GM12878 (cell line): ENCODE measurements around the gene PRR13. TPM values are rescaled to one million over a fixed set of nuclear protein-coding genes. Genes with fewer than 3 reads are reported as not detected.
"Not testable (repeated sequence)": the region's sequence is repeated elsewhere in the genome, so short reads cannot be mapped to it uniquely, and the experiment has no call there.

Experiments
- ATAC-seq: fragments of 200-7000 bp; cut with Tn5 transposase; 3 replicates; pipeline ENCODE4 v1.9.1; 2020; ENCODE audit warnings: mild to moderate bottlenecking, moderate library complexity
- BruUV-seq: library from RNA; stranded (reverse); fragments of 400-500 nt; replicated peaks from 2 replicates; lab custom pipeline; 2021; lab: Mats Ljungman, UMichigan
- CTCF ChIA-PET: fragments of 300-600 bp; sonication (Branson Sonifier 250); formaldehyde crosslinking; extraction: SDS; loops from one replicate; lab custom pipeline; 2021; ENCODE audit warnings: inconsistent platforms; lab: Yijun Ruan, JAX
- POLR2A ChIA-PET: fragments of 350-600 bp; formaldehyde crosslinking; extraction: SDS; loops from one replicate; lab custom pipeline; 2021; ENCODE audit warnings: inconsistent platforms; lab: Charles Lee
- RAD21 ChIA-PET: fragments of 300-600 bp; sonication (Branson Sonifier 250); formaldehyde crosslinking; loops from one replicate; lab custom pipeline; 2023; ENCODE audit warnings: antibody characterized with exemption; ENCODE audit not compliant: unreplicated experiment; lab: Charles Lee
- SMC1A ChIA-PET: fragments of 300-600 bp; sonication (Branson Sonifier 250); formaldehyde crosslinking; loops from one replicate; lab custom pipeline; 2023; ENCODE audit not compliant: unreplicated experiment, uncharacterized antibody; lab: Charles Lee
- DNase-seq: peaks from one replicate; pipeline ENCODE4 v3.0.0-alpha.2; 2011; ENCODE audit warnings: low read depth, low spot score
- FAIRE-seq: peaks from 3 replicates; lab custom pipeline; 2011; peaks lifted over from hg19 to GRCh38; lab: Jason Lieb, UNC
- H2AFZ ChIP-seq: 2 replicates; pipeline ENCODE4 v1.6.0; 2011; ENCODE audit warnings: low read depth, low read length, control low read depth; ENCODE audit not compliant: control insufficient read depth
- H3K27ac ChIP-seq: 2 replicates; pipeline ENCODE4 v1.5.1; 2011; ENCODE audit warnings: control low read depth; ENCODE audit not compliant: control insufficient read depth, insufficient read depth
- H3K27me3 ChIP-seq, 2 experiments: replicated peaks in 1 of 2; 2 replicates each; pipeline versions ENCODE4 v1.6.0 to v1.6.1; 2011; ENCODE audit warnings: low read length in 1 of 2; ENCODE audit not compliant: control insufficient read depth in 2 of 2, insufficient read depth in 2 of 2
- H3K36me3 ChIP-seq, 2 experiments: 2 replicates each; pipeline ENCODE4 v1.5.1; 2011; ENCODE audit warnings: low read length in 1 of 2; ENCODE audit not compliant: control insufficient read depth in 2 of 2, insufficient read depth in 2 of 2
- H3K4me1 ChIP-seq: 2 replicates; pipeline ENCODE4 v1.6.1; 2011; ENCODE audit warnings: mild to moderate bottlenecking, low read length, moderate library complexity, mixed read lengths; ENCODE audit not compliant: control insufficient read depth, insufficient read depth
- H3K4me2 ChIP-seq: 2 replicates; pipeline ENCODE4 v1.6.0; 2011; ENCODE audit warnings: control low read depth; ENCODE audit not compliant: control insufficient read depth, insufficient read depth
- H3K4me3 ChIP-seq: fragments of 200-600 bp; sonication (generic); 2 replicates; pipeline ENCODE4 v1.5.1; 2016
- H3K79me2 ChIP-seq: 2 replicates; pipeline ENCODE4 v1.6.0; 2011; ENCODE audit warnings: low read length; ENCODE audit not compliant: control insufficient read depth, insufficient read depth
- H3K9ac ChIP-seq: 2 replicates; pipeline ENCODE4 v1.8.0; 2011; ENCODE audit warnings: low read length, control low read depth, mixed read lengths; ENCODE audit not compliant: control insufficient read depth, insufficient read depth
- H3K9me3 ChIP-seq: replicated peaks from 3 replicates; pipeline ENCODE4 v1.5.1; 2011; ENCODE audit warnings: mild to moderate bottlenecking, low read length; ENCODE audit not compliant: control insufficient read depth, insufficient read depth
- H4K20me1 ChIP-seq: 2 replicates; pipeline ENCODE4 v1.6.0; 2011; ENCODE audit not compliant: control insufficient read depth, insufficient read depth
- BACH1 ChIP-seq: fragments of 450-650 bp; IDR thresholded peaks from 2 replicates; pipeline ENCODE4 v1.6.1; 2017; ENCODE audit warnings: mild to moderate bottlenecking, borderline replicate concordance
- GABPA ChIP-seq: IDR thresholded peaks from 2 replicates; pipeline ENCODE4 v1.6.1; 2014; ENCODE audit warnings: antibody characterized with exemption, low read depth, mild to moderate bottlenecking, inconsistent platforms
- KDM1A ChIP-seq: fragments of 200-600 bp; sonication (generic); IDR thresholded peaks from 2 replicates; pipeline ENCODE4 v1.6.1; 2016; ENCODE audit warnings: borderline replicate concordance
- NR2C1 ChIP-seq: fragments of 450-650 bp; IDR thresholded peaks from 2 replicates; pipeline ENCODE4 v1.6.1; 2017; ENCODE audit warnings: antibody characterized with exemption, mild to moderate bottlenecking, moderate library complexity
- POLR2A ChIP-seq: IDR thresholded peaks from 2 replicates; pipeline ENCODE4 v1.6.1; 2011; ENCODE audit warnings: low read depth, mild to moderate bottlenecking, low read length
- POLR2AphosphoS5 ChIP-seq: IDR thresholded peaks from 2 replicates; pipeline ENCODE4 v1.6.1; 2011; ENCODE audit warnings: mild to moderate bottlenecking, low read length, inconsistent platforms
- RAD21 ChIP-seq: IDR thresholded peaks from 2 replicates; pipeline ENCODE4 v1.6.1; 2011; ENCODE audit warnings: mild to moderate bottlenecking, low read depth, low read length, moderate library complexity; ENCODE audit not compliant: insufficient read depth
- RELA ChIP-seq: fragments of 450-650 bp; IDR thresholded peaks from 2 replicates; pipeline ENCODE4 v1.8.0; 2014; ENCODE audit warnings: borderline replicate concordance; ENCODE audit not compliant: partially characterized antibody
- SREBF1 ChIP-seq: IDR thresholded peaks from 2 replicates; pipeline ENCODE4 v1.6.1; 2012; ENCODE audit warnings: mild to moderate bottlenecking, low read length
- TCF7 ChIP-seq: IDR thresholded peaks from 2 replicates; pipeline ENCODE4 v1.6.1; 2014; ENCODE audit warnings: antibody characterized with exemption, borderline replicate concordance
- WGBS: methylation state at CpG from one replicate; pipeline ENCODE4 v1.1.6; 2016; ENCODE audit warnings: low lambda C conversion rate; ENCODE audit not compliant: insufficient replicate concordance, insufficient coverage; ENCODE audit errors: missing lambda C conversion rate; 5-methylcytosine and 5-hydroxymethylcytosine counted together
- in situ Hi-C: fragments of 300-500 bp; cut with MboI; formaldehyde crosslinking; loops from 9 replicates; pipeline ENCODE4 v1.14.3; 2018; ENCODE audit warnings: mixed read lengths
- intact Hi-C: fragments of 100-400 bp; cut with micrococcal nuclease; formaldehyde crosslinking; loops from one replicate; pipeline ENCODE4 v1.14.2; 2022; ENCODE audit not compliant: unreplicated experiment
- polyA plus RNA-seq, 11 experiments: library from polyadenylated mRNA; depleted of rRNA in 4 of 11; unstranded in 6 of 11; stranded (reverse) in 5 of 11; fragments of >200 nt; fragmentation: Nextera tagmentation in 4 of 11; fragmentation: Illumina TruSeq in 1 of 11; extraction: Ambion mirVana in 4 of 11; extraction: Trizol in 1 of 11; gene quantifications; 1 replicate in 1 of 11; 2 replicates in 10 of 11; pipeline versions ENCODE4 v1.2.1 to v1.2.3, GENCODE V29; 2011 to 2016; ENCODE audit warnings: inconsistent platforms in 2 of 11, missing spikeins in 2 of 11, low read depth in 1 of 11
- total RNA-seq, 4 experiments: library from RNA; depleted of rRNA in 3 of 4; stranded (reverse); fragments of >200 nt in 3 of 4; fragmentation: Illumina TruSeq in 1 of 4; extraction: Trizol in 1 of 4; gene quantifications; 2 replicates each; pipeline versions ENCODE4 v1.2.1 to v1.2.3, GENCODE V29; 2013 to 2021
- TF ChIP-seq, protein P1 (sequence below): IDR thresholded peaks from 2 replicates; pipeline ENCODE4 v1.6.1; 2012; ENCODE audit warnings: low read length, inconsistent platforms
- TF ChIP-seq, protein P2 (sequence below), 3 experiments: IDR thresholded peaks in 2 of 3; conservative IDR thresholded peaks in 1 of 3; 2 replicates each; pipeline ENCODE4 v1.5.1; 2011; ENCODE audit warnings: low read depth in 3 of 3, low read length in 3 of 3, mild to moderate bottlenecking in 3 of 3, control low read depth in 2 of 3, moderate library complexity in 2 of 3, inconsistent platforms in 1 of 3, mixed read lengths in 1 of 3; ENCODE audit not compliant: control insufficient read depth in 2 of 3, insufficient read depth in 1 of 3; ENCODE audit errors: extremely low read depth in 1 of 3

The PRR13 gene
- total and polyA plus RNA-seq, 10 of the 15 experiments (the other 5 are each of a cell fraction or from before 2014, with no cell fraction given) = 94.2 to 462 (median 276) TPM

- H3K4me1 ChIP-seq, in situ Hi-C loops, ATAC-seq, H3K27me3 ChIP-seq, BruUV-seq, H3K9ac ChIP-seq, H3K4me2 ChIP-seq, DNase-seq, intact Hi-C loops, H2AFZ ChIP-seq, FAIRE-seq, H3K4me3 ChIP-seq, H3K9me3 ChIP-seq, H3K27ac ChIP-seq, H3K79me2 ChIP-seq, H4K20me1 ChIP-seq: not testable (repeated sequence)
- 81% methylated on average over 6 of the region's 6 CpGs for WGBS
- peak; percentile 24; the same call in 1 of the 2 replicates for TF ChIP-seq POLR2AphosphoS5
- peaks cover 43 to 49% of the 10 kb centered on the region in 2 experiments for H3K36me3 ChIP-seq
- ChIA-PET POLR2A (interaction anchor here (0.5 to 1.6 kb wide), 8 partner anchors 10 to 209 kb away, joined by 3 to 6 read pairs (median 4); no protein-coding TSS in a partner anchor), RAD21 (interaction anchor here (1.4 kb wide), 2 partner anchors 12 to 27 kb away, joined by 3 to 4 read pairs; no protein-coding TSS in a partner anchor), CTCF (interaction anchor here (0.8 to 3.5 kb wide), 6 partner anchors 8 to 402 kb away, joined by 3 to 13 read pairs (median 6); partner anchors contain the start of genes MAP3K12 and SPRYD3), SMC1A (interaction anchor here (0.6 to 2.3 kb wide), 7 partner anchors 8 to 129 kb away, joined by 3 to 6 read pairs (median 3); no protein-coding TSS in a partner anchor)
Observed at GRCh38 chr12:53481458-53481857, 39.9 kb downstream of the PRR13 start.

GRCh38 chr12:53481939-53482586 lies 40.5 kb downstream of the PRR13 start:
- H3K27ac ChIP-seq = no peak overlapping the region
- RAD21 ChIA-PET = interaction anchor here (1.4 kb wide), 2 partner anchors 11 to 26 kb away, joined by 3 to 4 read pairs; no protein-coding TSS in a partner anchor
- POLR2A ChIA-PET = interaction anchor here (0.6 to 1.6 kb wide), 8 partner anchors 9 to 751 kb away, joined by 3 to 6 read pairs (median 4); no protein-coding TSS in a partner anchor
- FAIRE-seq (no peak), DNase-seq (no peak), ATAC-seq (peak; percentile 59)
- no peaks in the 10 kb centered on the region for H3K79me2 ChIP-seq
- H3K4me1 ChIP-seq = no peaks in the 10 kb centered on the region
- intact Hi-C loops (no loop called here), in situ Hi-C loops (no loop called here)
- BruUV-seq = no TSS peak
- CTCF ChIA-PET = interaction anchor here (0.7 to 3.5 kb wide), 7 partner anchors 9 to 403 kb away, joined by 3 to 13 read pairs (median 5); partner anchors contain the start of genes MAP3K12 and SPRYD3
- H2AFZ ChIP-seq = no peak overlapping the region
- no peak overlapping the region for H3K4me2 ChIP-seq
- 83% methylated on average over 9 of the region's 9 CpGs for WGBS
- no peaks in the 10 kb centered on the region for H3K9me3 ChIP-seq
- peaks cover 38 to 52% of the 10 kb centered on the region in 2 experiments for H3K36me3 ChIP-seq
- H4K20me1 ChIP-seq = no peaks in the 10 kb centered on the region
- no peaks in the 10 kb centered on the region for H3K27me3 ChIP-seq
- no peak overlapping the region for H3K9ac ChIP-seq
- SMC1A ChIA-PET = interaction anchor here (0.6 to 2.3 kb wide), 7 partner anchors 9 to 130 kb away, joined by 3 to 6 read pairs (median 3); no protein-coding TSS in a partner anchor
- H3K4me3 ChIP-seq = no peak overlapping the region
- TF ChIP-seq BACH1 (no peak), RAD21 (0 out of 2 replicates have a peak, but pooled peaks have one; percentile 11), SREBF1 (no peak), GABPA (no peak), KDM1A (no peak), POLR2A (0 out of 2 replicates have a peak, but pooled peaks have one; percentile 22), POLR2AphosphoS5 (peak; percentile 62), TCF7 (no peak), NR2C1 (no peak), RELA (no peak)
- TF ChIP-seq, protein P1, sequence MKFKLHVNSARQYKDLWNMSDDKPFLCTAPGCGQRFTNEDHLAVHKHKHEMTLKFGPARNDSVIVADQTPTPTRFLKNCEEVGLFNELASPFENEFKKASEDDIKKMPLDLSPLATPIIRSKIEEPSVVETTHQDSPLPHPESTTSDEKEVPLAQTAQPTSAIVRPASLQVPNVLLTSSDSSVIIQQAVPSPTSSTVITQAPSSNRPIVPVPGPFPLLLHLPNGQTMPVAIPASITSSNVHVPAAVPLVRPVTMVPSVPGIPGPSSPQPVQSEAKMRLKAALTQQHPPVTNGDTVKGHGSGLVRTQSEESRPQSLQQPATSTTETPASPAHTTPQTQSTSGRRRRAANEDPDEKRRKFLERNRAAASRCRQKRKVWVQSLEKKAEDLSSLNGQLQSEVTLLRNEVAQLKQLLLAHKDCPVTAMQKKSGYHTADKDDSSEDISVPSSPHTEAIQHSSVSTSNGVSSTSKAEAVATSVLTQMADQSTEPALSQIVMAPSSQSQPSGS = 0 out of 2 replicates have a peak, but pooled peaks have one; percentile 44
- TF ChIP-seq, protein P2, sequence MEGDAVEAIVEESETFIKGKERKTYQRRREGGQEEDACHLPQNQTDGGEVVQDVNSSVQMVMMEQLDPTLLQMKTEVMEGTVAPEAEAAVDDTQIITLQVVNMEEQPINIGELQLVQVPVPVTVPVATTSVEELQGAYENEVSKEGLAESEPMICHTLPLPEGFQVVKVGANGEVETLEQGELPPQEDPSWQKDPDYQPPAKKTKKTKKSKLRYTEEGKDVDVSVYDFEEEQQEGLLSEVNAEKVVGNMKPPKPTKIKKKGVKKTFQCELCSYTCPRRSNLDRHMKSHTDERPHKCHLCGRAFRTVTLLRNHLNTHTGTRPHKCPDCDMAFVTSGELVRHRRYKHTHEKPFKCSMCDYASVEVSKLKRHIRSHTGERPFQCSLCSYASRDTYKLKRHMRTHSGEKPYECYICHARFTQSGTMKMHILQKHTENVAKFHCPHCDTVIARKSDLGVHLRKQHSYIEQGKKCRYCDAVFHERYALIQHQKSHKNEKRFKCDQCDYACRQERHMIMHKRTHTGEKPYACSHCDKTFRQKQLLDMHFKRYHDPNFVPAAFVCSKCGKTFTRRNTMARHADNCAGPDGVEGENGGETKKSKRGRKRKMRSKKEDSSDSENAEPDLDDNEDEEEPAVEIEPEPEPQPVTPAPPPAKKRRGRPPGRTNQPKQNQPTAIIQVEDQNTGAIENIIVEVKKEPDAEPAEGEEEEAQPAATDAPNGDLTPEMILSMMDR (IDR thresholded peaks at IDR 0.05 in 2 of 3, conservative IDR thresholded peaks at IDR 0.05 in 1 of 3; ENCODE audit: control insufficient read depth in 2 of 3, extremely low read depth in 1 of 3, insufficient read depth in 1 of 3, low read depth in 3 of 3, low read length in 3 of 3) = peak in 2 of 3 experiments; percentile 31 to 35; a peak in 3 of 6 replicates
